Heart left ventricle (tissue), 13 donors: ENCODE results near the gene MYO15A.

ENCODE experiments used
- POLR2A ChIP-seq, 2 donors: fragments of 450-650 bp; IDR thresholded peaks; one replicate each; pipeline ENCODE4 v1.6.1; 2017; ENCODE audit warnings: antibody characterized with exemption in 2 of 2, mild to moderate bottlenecking in 2 of 2, moderate library complexity in 2 of 2
- TF ChIP-seq, protein P1 (sequence below), 12 donors: fragments of 200-600 bp; sonication (generic) in 4 of 12; IDR thresholded peaks; one replicate each; pipeline versions ENCODE4 v1.5.0 to v1.8.0; 2018 to 2022; ENCODE audit warnings: antibody characterized with exemption in 12 of 12, mild to moderate bottlenecking in 5 of 12
- donor health status: ischemic (EF 13 %, LVEDD 7.1; RV severe dilation, severe dysfunction).
- donor health status: DM: no; HTN: yes; CAD: no.
- donor health status: DM: no; HTN: no; CAD: no.
- donor health status: ischemic (EF 25% LVEDD 6.9; RV normal size, moderate dysfunction).
- donor health status: ischemic (EF 25% LVEDD 5.7; RV mildly dilated, moderate dysfunction).
- donor health status: ischemic (EF 35%, LVEDD 5.7; RV mildly dilated, moderate dysfunction).
- donor health status: nonischemic (EF 11% LVEDD 7.7; RV severe dilation, severe dysfunction).
- donor health status: DM: yes; HTN: yes; CAD: no.
- donor health status: PGD.
- donor health status: ischemic (EF 29% LVEDD 5.4; RV normal size, mild dysfunction).
- donor health status: nonischemic (EF 23%, LVEDD 6.1; RV moderate dilation, normal function).

DNA sequence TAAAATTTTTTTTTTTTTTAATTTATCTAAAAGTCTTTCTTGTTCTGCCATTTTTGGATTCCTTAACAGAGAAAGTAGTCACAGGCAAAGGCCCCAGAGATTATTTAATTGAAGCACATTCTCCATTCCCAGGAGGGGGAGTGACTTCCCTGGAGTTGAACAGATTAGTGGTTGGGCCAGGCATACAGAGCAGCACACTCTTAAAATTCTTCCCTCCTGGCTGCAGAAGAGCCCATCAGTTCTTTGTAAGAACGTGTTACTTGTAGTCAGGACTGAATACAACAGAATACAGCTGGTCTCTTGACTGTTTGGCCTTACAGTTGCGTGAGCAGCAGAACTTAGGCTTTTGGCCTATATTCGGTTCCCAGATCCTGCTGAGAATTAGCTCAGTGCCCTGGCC, 76.8 kb downstream of the MYO15A start:
- TF ChIP-seq POLR2A (IDR thresholded peaks at IDR 0.05): no peak
- TF ChIP-seq, protein P1, sequence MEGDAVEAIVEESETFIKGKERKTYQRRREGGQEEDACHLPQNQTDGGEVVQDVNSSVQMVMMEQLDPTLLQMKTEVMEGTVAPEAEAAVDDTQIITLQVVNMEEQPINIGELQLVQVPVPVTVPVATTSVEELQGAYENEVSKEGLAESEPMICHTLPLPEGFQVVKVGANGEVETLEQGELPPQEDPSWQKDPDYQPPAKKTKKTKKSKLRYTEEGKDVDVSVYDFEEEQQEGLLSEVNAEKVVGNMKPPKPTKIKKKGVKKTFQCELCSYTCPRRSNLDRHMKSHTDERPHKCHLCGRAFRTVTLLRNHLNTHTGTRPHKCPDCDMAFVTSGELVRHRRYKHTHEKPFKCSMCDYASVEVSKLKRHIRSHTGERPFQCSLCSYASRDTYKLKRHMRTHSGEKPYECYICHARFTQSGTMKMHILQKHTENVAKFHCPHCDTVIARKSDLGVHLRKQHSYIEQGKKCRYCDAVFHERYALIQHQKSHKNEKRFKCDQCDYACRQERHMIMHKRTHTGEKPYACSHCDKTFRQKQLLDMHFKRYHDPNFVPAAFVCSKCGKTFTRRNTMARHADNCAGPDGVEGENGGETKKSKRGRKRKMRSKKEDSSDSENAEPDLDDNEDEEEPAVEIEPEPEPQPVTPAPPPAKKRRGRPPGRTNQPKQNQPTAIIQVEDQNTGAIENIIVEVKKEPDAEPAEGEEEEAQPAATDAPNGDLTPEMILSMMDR (IDR thresholded peaks at IDR 0.05): no peak
